Measurements from ENCODE around the gene MYOM3. TPM values are rescaled to one million over a fixed set of nuclear protein-coding genes. Genes with fewer than 3 reads are reported as not detected.
"Not testable (repeated sequence)": the region's sequence is repeated elsewhere in the genome, so short reads cannot be mapped to it uniquely, and the experiment has no call there.

Gene MYOM3
- total RNA-seq, 2 experiments from 2014 or later: not detected

DNA sequence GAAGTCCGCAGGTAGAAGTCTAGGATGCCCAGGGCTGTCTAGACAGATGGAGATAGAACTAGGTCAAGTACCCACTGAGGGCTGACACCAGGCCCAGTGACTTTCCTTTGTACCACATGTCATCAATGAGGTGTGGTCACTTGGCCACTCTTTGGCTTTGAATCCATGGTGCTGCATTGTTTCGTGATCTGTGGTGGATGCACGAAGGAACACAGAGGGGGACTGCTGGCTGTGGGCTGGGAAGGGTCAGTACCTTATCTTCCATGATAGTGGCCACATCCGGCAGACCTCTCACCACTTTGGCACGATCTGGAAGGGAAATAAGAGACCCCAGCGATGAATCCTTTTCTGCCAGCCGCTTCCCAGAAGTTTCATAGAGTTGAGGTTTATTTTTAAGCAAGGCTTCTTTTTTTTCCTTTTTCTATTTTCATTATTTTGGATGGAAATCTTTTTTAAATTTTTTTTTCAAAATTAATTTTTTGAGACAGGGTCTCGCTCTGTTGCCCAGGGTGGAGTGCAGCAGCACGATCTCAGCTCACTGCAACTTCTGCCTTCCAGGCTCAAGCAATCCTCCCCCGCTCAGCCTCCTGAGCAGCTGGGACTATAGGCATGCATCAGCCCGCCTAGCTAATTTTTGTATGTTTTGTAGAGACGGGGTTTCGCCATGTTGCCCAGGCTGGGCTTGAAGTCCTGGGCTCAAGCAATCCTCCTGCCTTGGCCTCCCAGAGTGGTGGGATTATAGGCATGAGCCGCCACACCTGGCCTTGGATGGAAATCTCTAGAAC lies 53.1 kb downstream of the MYOM3 start:
- no peak overlapping the region for H3K4me3 Mint-ChIP-seq
- ChIA-PET POLR2A (no interaction called here), CTCF (interaction anchor here (1.2 kb wide), 1 partner anchor 91 kb away, joined by 4 read pairs; no protein-coding TSS in a partner anchor)
- ATAC-seq: no peak
- H3K27me3 Mint-ChIP-seq (ENCODE audit: low read depth): no peaks in the 10 kb centered on the region
- DNase-seq: no peak
- no peaks in the 10 kb centered on the region for H3K4me1 Mint-ChIP-seq (ENCODE audit: low read depth)
- H3K9me3 Mint-ChIP-seq (ENCODE audit: insufficient read depth): peaks cover 7% of the 10 kb centered on the region
- no peaks in the 10 kb centered on the region for H3K36me3 Mint-ChIP-seq (ENCODE audit: low read depth)
- no peak overlapping the region for H3K27ac Mint-ChIP-seq

DNA sequence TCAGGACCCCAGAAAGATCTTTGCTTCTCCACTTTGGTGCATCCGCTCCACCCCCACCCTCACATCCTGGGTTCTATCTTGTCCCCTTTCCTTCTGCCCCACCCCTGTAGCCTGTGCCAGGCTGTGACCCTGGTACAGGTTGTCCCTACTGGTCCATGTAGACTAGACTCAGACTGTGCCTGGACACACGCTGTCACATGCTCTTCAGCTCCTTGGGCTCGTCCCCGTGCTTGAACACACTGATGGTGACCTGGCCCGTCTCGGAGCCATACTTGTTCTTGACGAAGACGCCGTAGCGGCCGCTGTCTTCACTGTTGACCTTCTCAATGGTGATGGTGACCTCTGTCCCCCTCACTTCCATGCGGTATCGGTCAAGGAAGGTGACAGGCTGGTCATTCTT lies 54.8 kb downstream of the MYOM3 start:
- H3K36me3 Mint-ChIP-seq (ENCODE audit: low read depth): no peaks in the 10 kb centered on the region
- no peak overlapping the region for H3K4me3 Mint-ChIP-seq
- POLR2A ChIA-PET: no interaction called here
- DNase-seq (no peak), ATAC-seq (no peak)
- H3K4me1 Mint-ChIP-seq (ENCODE audit: low read depth): no peaks in the 10 kb centered on the region
- CTCF ChIA-PET: no interaction called here
- no peaks in the 10 kb centered on the region for H3K27me3 Mint-ChIP-seq (ENCODE audit: low read depth)
- H3K9me3 Mint-ChIP-seq (ENCODE audit: insufficient read depth): peaks cover under 1% of the 10 kb centered on the region
- no peak overlapping the region for H3K27ac Mint-ChIP-seq

DNA sequence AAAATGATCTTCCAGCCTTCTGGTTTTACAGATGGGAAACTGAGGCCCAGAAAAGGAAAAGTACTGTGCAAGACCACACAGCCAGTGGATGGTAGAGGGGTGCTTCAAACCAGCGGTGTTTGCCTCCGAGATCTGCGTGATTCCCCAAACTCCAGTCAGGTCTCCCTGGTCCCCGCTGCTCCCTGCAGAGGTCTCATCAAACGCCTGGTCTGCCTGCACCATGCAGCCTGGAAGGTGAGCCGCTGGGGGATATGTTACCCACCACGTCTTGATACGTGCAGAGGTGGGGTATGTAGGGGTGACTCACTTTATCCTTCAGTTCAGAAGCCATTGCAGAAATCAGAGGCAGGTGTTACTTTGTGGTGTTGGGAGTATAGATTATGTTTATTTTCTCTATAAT lies 56.3 kb downstream of the MYOM3 start:
- H3K4me3 Mint-ChIP-seq: no peak overlapping the region
- H3K9me3 Mint-ChIP-seq (ENCODE audit: insufficient read depth): no peaks in the 10 kb centered on the region
- CTCF ChIA-PET: interaction anchor here (0.6 kb wide), 1 partner anchor 146 kb away, joined by 3 read pairs; no protein-coding TSS in a partner anchor
- H3K27ac Mint-ChIP-seq: no peak overlapping the region
- ATAC-seq: no peak
- no peaks in the 10 kb centered on the region for H3K4me1 Mint-ChIP-seq (ENCODE audit: low read depth)
- no peak for DNase-seq
- H3K27me3 Mint-ChIP-seq (ENCODE audit: low read depth): no peaks in the 10 kb centered on the region
- POLR2A ChIA-PET: no interaction called here
- no peaks in the 10 kb centered on the region for H3K36me3 Mint-ChIP-seq (ENCODE audit: low read depth)

DNA sequence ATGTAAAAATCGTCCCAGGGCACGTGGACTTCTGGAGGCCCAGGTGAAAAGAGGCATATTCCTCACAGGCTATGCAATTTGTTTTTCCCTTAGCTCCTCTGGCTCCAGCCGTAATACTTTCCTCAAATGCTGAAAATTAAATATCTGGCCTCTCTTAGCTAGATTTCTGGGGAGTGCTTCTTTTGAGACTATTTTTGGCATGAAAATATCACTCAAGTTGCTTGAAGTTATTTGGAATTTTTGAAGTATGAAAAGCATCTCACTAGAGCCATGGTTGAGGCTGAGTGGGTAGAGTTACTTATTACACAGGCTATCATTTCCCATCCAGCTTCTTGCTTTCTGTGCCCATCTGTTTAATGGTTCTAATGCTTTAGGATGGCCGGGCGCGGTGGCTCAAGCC lies 59.7 kb downstream of the MYOM3 start:
- no peaks in the 10 kb centered on the region for H3K36me3 Mint-ChIP-seq (ENCODE audit: low read depth)
- no peak overlapping the region for H3K27ac Mint-ChIP-seq
- ChIA-PET CTCF (interaction anchor here (1.5 kb wide), 1 partner anchor 19 kb away, joined by 3 read pairs; no protein-coding TSS in a partner anchor), POLR2A (no interaction called here)
- H3K4me1 Mint-ChIP-seq (ENCODE audit: low read depth): no peaks in the 10 kb centered on the region
- H3K9me3 Mint-ChIP-seq (ENCODE audit: insufficient read depth): no peaks in the 10 kb centered on the region
- DNase-seq: no peak
- H3K27me3 Mint-ChIP-seq (ENCODE audit: low read depth): peaks cover 2% of the 10 kb centered on the region
- H3K4me3 Mint-ChIP-seq: no peak overlapping the region
- no peak for ATAC-seq

DNA sequence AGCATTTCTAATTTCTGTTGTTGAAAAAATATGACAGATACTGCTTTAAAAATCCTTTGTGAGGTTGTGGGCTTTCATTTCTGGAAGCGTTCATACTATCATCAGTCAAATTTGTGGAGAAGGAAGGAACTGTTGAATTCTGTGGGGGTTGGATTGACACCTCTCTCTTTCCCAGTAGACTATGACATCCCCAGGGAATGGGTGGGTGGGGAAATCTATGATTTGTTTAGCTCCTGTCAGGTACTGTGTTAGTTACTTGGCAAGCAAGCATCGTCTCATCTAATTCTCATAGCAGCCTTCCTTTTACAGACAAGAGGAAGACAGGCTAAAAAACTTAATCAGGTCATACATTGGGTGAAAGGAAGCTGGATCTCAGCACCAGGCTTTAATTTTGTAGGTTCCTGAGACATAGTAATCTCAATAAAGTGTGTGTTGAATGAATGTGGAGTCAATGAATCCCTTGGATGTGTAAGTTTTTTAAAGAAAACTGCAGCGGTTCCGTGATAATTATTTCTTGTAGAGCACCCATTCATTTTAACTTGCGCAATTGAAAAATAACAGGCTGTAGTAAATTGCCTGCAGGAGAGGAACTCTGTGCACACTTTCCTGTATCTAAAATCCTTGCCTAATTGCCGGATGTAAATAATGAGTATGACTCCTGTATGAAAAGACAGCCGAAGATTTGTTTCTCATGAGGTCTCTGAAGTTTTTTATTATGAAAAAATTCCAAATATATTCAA lies 60.6 kb downstream of the MYOM3 start:
- DNase-seq (no peak), ATAC-seq (no peak)
- H3K27ac Mint-ChIP-seq: no peak overlapping the region
- no peak overlapping the region for H3K4me3 Mint-ChIP-seq
- peaks cover 2% of the 10 kb centered on the region for H3K27me3 Mint-ChIP-seq (ENCODE audit: low read depth)
- ChIA-PET POLR2A (no interaction called here), CTCF (interaction anchor here (1.5 kb wide), 1 partner anchor 20 kb away, joined by 3 read pairs; no protein-coding TSS in a partner anchor)
- H3K4me1 Mint-ChIP-seq (ENCODE audit: low read depth): no peaks in the 10 kb centered on the region
- H3K36me3 Mint-ChIP-seq (ENCODE audit: low read depth): no peaks in the 10 kb centered on the region
- no peaks in the 10 kb centered on the region for H3K9me3 Mint-ChIP-seq (ENCODE audit: insufficient read depth)

DNA sequence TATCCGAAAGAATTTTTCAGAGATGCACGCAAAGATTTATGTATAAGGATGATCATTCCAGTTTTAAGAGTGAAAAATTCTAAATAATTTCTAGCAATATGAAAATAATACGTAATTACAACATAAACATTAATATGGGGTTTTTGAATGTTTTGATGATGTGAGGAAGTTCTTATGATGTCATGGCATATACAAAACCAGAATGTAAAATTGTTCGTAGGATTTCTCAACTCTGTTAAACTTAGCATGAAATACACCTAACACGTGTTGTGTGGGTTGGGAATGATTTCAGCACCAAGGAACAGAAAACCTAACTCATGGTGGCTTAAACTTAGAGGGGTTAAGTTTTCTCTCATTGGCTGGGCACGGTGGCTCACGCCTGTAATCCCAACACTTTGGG lies 62.2 kb downstream of the MYOM3 start:
- ATAC-seq: no peak
- no peaks in the 10 kb centered on the region for H3K36me3 Mint-ChIP-seq (ENCODE audit: low read depth)
- no peaks in the 10 kb centered on the region for H3K9me3 Mint-ChIP-seq (ENCODE audit: insufficient read depth)
- no peaks in the 10 kb centered on the region for H3K4me1 Mint-ChIP-seq (ENCODE audit: low read depth)
- H3K4me3 Mint-ChIP-seq: no peak overlapping the region
- CTCF ChIA-PET: no interaction called here
- H3K27ac Mint-ChIP-seq: no peak overlapping the region
- no peak for DNase-seq
- POLR2A ChIA-PET: no interaction called here
- peaks cover 2% of the 10 kb centered on the region for H3K27me3 Mint-ChIP-seq (ENCODE audit: low read depth)

DNA sequence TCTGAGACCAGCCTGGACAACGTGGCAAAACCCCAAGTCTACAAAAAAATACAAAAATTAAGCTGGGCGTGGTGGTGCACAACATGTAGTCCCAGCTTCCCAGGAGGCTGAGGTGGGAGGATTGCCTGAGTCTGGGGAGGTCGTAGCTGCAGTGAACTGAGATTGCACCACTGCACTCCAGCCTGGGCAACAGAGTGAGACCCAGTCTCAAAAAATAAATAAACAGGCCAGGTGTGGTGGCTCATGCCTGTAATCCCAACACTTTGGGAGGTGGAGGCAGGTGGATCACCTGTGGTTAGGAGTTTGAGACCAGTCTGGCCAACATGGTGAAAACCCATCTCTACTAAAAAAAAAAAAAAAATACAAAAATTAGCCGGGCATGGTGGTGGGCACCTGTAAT lies 63.0 kb downstream of the MYOM3 start:
- H3K27ac Mint-ChIP-seq; H3K27me3 Mint-ChIP-seq (ENCODE audit: low read depth); H3K4me1 Mint-ChIP-seq (ENCODE audit: low read depth); H3K36me3 Mint-ChIP-seq (ENCODE audit: low read depth); H3K9me3 Mint-ChIP-seq (ENCODE audit: insufficient read depth); ATAC-seq; POLR2A ChIA-PET; H3K4me3 Mint-ChIP-seq; CTCF ChIA-PET; DNase-seq: not testable (repeated sequence)

DNA sequence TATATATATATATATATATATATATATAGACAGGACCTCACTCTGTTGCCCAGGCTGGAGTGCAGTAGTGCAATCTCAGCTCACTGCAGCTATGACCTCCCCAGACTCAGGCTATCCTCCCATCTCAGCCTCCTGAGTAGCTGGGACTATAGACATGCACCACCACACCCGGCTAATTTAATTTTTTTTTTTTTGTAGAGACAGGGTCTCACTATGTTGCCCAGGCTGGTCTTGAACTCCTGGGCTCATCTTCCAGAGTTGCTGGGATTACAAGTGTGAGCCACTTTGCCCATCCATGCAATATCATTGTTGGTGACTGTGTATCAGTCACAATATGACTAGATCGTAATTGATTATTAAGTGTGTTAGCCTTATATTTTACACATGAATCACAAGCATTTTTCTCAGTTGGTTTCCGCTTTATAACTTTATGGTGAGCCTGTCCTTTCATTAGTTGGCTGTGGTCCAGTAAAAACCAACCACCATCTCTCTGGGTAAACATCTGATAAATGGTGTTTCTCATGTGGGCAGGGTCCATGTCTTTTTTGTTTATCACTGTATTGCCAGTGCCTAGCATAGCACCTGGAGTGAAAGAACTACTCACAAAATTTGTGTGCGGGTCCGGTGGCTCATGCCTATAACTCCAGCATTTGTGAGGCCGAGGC lies 63.6 kb downstream of the MYOM3 start:
- ChIA-PET CTCF (no interaction called here), POLR2A (no interaction called here)
- no peaks in the 10 kb centered on the region for H3K36me3 Mint-ChIP-seq (ENCODE audit: low read depth)
- no peak for DNase-seq
- no peak for ATAC-seq
- H3K9me3 Mint-ChIP-seq (ENCODE audit: insufficient read depth): no peaks in the 10 kb centered on the region
- H3K27me3 Mint-ChIP-seq (ENCODE audit: low read depth): peaks cover 2% of the 10 kb centered on the region
- H3K4me3 Mint-ChIP-seq: no peak overlapping the region
- H3K27ac Mint-ChIP-seq: no peak overlapping the region
- H3K4me1 Mint-ChIP-seq (ENCODE audit: low read depth): no peaks in the 10 kb centered on the region

DNA sequence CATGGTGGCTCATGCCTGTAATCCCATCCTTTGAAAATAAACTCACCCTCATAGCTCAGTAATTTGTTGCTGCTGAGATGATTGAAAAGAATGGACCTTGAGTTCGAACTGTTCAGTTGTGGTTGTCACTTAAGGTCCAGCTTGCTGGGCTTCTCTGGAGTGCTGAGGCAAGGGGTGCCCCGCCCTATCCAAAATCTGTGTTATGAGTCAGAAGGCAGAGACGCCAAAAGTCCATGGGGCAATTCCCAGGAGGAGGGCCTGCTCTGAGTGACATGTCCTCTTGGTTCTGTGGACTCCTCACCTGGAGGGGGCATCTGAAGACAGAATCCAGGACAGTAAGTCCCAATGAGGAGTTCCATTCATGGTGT lies 64.8 kb downstream of the MYOM3 start:
- no peak for ATAC-seq
- Mint-ChIP-seq H3K27me3 (ENCODE audit: low read depth) (peaks cover 7% of the 10 kb centered on the region), H3K4me3 (no peak overlapping the region), H3K9me3 (ENCODE audit: insufficient read depth) (no peaks in the 10 kb centered on the region), H3K4me1 (ENCODE audit: low read depth) (no peaks in the 10 kb centered on the region), H3K27ac (no peak overlapping the region), H3K36me3 (ENCODE audit: low read depth) (no peaks in the 10 kb centered on the region)
- ChIA-PET POLR2A (no interaction called here), CTCF (interaction anchor here (0.8 kb wide), 1 partner anchor 42 kb away, joined by 3 read pairs; no protein-coding TSS in a partner anchor)
- DNase-seq: no peak

DNA sequence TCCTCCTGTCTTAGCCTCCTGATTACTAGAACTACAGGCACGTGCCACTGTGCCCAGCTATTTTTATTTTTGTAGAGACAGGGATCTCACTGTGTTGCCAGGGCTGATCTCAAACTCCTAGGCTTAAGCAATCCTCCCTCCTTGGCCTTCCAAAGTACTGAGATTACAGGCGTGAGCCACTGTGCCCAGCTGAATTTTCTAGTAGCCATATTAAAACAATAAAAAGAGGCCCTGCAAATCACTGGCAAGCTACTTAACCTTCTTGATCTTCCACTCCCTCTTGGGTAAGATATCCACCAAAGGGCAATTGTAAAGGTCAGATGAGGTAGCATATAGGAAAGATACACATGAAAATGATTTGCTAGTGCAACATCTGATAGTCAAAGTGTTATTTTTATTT lies 66.2 kb downstream of the MYOM3 start:
- DNase-seq (no peak), ATAC-seq (no peak)
- Mint-ChIP-seq H3K27ac (no peak overlapping the region), H3K27me3 (ENCODE audit: low read depth) (peaks cover 7% of the 10 kb centered on the region), H3K9me3 (ENCODE audit: insufficient read depth) (no peaks in the 10 kb centered on the region), H3K36me3 (ENCODE audit: low read depth) (no peaks in the 10 kb centered on the region), H3K4me1 (ENCODE audit: low read depth) (no peaks in the 10 kb centered on the region), H3K4me3 (no peak overlapping the region)
- CTCF ChIA-PET: no interaction called here
- POLR2A ChIA-PET: no interaction called here

DNA sequence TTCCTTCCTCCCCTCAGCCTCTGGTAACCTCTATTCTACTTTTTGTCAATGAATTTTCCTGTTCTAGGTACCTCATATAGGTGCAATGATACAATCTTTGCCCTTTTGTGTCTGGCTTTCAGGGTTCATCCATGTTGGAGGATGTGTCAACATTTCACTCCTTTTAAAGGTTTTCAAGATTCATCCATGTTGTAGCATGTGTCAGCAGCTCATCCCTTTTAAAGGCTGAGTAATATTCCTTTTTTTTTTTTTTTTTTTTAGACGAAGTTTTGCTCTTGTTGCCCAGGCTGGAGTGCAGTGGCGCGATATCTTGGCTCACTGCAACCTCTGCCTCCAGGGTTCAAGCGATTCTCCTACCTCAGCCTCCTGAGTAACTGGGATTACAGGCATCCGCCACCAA lies 67.3 kb downstream of the MYOM3 start:
- H3K36me3 Mint-ChIP-seq (ENCODE audit: low read depth); POLR2A ChIA-PET; H3K9me3 Mint-ChIP-seq (ENCODE audit: insufficient read depth); ATAC-seq; H3K27me3 Mint-ChIP-seq (ENCODE audit: low read depth); H3K27ac Mint-ChIP-seq; H3K4me1 Mint-ChIP-seq (ENCODE audit: low read depth); DNase-seq; CTCF ChIA-PET; H3K4me3 Mint-ChIP-seq: not testable (repeated sequence)

DNA sequence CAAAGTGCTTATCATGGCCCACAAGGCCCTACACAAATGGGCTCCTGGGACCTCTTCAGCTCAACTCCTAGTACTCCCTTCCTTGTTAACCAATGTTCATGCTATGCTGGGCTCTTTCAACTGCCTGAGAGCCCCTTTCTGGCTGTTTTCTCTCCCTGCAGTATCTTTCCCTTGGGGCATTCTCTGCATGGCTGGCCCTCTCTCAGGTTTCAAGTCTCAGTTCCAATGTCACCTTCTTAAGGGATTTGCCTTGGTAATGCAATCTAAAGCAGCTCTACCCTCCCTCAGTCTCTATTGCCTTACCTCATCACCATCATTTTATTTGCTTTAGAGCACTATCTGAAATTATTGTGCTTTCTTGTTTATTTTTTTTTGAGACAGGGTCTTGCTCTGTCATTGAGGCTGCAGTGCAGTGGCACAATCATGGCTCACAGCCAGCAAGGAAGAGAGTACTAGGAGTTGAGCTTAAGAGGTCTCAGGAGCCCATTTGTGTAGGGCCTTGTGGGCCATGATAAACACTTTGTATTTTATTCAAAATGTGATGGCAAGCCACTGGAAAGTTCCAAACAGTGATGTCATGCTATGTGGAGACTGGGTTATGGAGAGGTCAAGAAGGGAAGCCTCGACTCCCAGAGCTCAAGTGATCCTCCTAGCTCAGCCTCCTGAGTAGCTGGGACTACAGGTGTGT lies 68.4 kb downstream of the MYOM3 start:
- Mint-ChIP-seq H3K36me3 (ENCODE audit: low read depth) (no peaks in the 10 kb centered on the region), H3K27me3 (ENCODE audit: low read depth) (peaks cover 11% of the 10 kb centered on the region), H3K4me3 (no peak overlapping the region), H3K27ac (no peak overlapping the region), H3K9me3 (ENCODE audit: insufficient read depth) (no peaks in the 10 kb centered on the region), H3K4me1 (ENCODE audit: low read depth) (no peaks in the 10 kb centered on the region)
- ChIA-PET CTCF (no interaction called here), POLR2A (interaction anchor here (0.6 kb wide), 1 partner anchor 82 kb away, joined by 4 read pairs; no protein-coding TSS in a partner anchor)
- ATAC-seq (no peak), DNase-seq (no peak)

Measured in activated CD8-positive, alpha-beta T cell treated with anti-CD3 and anti-CD28 coated beads, Interleukin-2, amount 10 ng/mL, durations not matched to agents 7 days and 5 days (primary cell).